NCI-H2171 treated with DMSO at 0.1 percent for 48 hours (cell line): ENCODE measurements around the gene SEMA3A.
A peak's percentile ranks its signal among the peaks of the same experiment; 100 is the strongest.
"Not testable (repeated sequence)": the region's sequence is repeated elsewhere in the genome, so short reads cannot be mapped to it uniquely, and the experiment has no call there.

Source experiments
- DNase-seq: peaks from one replicate; lab custom pipeline; 2025; lab: John Stamatoyannopoulos, UW

The SEMA3A gene

DNA sequence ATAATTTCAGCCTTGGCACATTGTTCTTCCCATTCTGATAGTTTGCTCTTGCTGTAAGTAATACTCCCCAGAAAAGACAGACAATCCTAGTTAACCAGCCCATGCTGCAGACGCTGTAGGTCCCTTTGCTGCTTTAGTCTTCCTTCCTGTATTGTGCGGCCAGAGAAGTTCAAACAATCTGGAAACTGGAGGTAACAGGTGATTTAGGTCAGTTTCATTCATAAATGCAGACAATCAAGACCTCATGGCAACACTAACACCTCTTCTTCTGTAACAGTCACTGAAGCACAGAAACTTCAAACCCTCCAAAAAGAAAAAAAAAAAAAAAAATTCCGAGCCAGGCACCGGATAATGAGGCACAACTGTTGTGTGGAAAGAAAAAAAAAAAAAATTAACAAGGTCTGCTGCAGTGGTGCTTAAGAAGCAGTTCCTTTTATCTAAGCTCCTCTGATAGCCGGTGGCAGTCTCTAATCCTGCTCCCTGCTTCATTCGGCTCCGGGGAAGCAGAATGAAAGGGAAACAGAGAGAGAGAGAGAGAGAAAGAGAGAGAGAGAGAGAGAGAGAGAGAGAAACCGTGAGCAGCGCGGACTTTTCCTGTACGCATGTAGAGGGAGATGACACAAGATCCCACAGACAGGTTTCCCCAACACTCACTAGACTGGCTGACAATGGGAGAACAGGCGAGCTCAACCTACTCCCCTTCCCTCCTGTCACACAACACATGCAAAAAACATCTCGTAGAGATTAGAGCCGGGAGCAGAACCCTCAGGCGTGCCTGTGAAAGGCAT lies at the start of gene SEMA3A:
Gene SEMA3A (minus strand): TSS at position 306 of the 788 bp plus-strand sequence. CDS start 203 bp downstream, at position 103.
- peak; percentile 92 for DNase-seq

DNA sequence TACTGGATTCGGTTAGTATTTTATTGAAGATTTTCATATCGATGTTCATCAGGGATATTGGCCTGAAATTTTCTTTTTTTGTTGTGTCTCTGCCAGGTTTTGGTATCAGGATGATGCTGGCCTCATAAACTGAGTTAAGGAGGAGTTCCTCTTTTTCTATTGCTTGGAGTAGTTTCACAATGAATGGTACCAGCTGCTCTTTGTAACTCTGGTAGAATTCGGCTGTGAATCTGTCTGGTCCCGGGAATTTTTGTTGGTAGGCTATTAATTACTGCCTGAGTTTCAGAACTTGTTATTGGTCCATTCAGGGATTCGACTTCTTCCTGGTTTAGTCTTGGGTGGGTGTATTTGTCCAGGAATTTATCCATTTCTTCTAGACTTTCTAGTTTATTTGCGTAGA lies 48.4 kb upstream of the SEMA3A start:
- not testable (repeated sequence) for DNase-seq

DNA sequence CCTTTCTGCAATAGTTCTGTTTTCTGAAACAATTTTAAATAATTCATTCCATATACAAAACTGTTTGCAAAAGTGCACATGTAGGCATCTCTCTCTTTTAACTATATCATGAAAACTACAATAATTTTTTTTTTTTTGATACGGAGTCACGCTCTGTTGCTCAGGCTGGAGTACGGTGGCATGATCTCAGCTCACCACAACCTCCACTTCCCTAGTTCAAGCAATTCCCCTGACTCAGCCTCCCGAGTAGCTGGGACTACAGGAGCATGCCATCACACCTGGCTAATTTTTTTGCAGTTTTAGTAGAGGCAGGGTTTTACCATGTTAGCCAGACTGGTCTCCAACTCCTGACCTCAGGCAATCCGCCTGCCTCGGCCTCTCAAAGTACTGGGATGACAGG lies 44.0 kb upstream of the SEMA3A start:
- no peak for DNase-seq

DNA sequence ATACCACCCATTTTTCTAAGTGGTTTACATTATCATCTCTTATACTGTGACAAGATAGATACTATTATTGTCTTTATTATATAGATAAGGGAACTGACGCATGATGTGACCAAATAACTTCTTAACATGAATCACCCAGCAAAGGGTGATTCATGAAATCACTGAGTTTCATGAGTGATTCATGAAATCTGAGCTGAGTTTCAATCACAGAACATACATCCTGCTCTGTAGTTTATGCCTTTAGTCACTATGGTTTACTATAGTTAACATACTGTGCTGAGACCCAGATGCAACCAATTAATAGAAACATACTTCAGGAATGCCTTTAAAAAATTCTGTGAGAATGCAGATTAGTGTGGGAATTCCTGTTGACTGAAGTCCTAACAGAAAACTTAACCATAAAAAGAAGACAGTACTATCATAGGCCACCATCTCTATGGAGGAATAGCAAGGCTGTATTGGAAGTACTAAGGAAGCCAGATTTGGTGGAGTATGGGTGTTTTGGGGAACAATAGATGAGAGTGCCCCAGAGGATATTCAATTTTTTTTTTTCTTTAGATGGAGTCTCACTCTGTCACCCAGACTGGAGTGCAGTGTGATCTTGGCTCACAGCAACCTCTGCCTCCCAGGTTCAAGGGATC lies 43.1 kb upstream of the SEMA3A start:
- DNase-seq: no peak

DNA sequence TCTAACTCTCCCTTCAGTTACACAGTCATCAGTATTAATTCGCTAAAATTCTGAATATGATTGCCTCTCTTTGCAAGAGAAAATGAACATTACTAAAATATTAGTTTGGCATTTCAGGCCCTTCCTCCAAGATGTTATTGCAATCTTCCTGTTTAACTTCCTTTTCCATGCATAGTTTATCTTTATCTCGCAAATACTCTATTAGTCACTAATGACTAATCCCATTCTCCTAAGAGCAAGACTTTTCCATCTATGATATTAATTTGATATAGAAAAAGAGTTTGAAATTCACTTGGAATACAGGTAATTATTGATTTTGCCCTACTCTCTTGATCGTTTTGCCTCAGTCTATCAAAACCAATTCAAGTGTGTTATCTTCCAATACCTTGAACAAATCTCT lies 41.8 kb upstream of the SEMA3A start:
- DNase-seq: no peak

DNA sequence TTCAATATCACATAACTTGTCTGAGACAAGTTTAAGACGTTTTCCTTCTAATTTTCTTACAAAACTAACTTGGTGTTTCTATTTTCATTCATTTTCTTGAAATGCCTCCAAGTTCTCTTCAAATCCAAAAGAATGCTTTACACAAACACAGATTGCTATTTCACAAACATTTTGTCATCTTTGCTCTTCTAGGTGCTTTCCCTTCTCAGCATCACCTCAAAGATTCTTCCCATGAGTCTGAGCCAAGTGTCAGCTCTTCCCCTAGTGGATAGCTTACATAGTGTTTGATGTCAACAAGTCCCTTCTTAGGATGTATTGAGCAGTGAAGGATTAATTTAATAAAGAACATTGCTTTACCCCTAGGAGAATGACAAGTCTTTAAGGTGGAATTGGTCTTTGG lies 38.1 kb upstream of the SEMA3A start:
- DNase-seq: no peak

DNA sequence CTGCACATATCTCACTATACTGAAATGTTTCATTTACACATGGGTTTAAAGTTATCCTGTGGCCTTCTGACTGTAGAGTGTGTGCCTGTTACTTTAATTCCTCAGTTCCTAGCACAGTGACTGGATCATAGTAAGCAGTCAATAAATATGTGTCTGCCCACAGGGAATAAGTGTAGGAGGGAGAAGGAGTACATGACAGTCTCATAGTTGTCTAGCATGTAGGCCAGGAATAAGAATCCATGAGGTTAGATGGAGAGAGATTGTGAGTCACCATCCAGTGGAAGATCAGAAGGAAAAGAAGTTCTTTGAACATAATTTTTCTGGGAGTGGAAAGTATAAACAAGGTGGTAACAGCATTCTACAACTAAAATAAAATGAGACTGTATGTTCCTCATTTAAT lies 36.6 kb upstream of the SEMA3A start:
- no peak for DNase-seq

DNA sequence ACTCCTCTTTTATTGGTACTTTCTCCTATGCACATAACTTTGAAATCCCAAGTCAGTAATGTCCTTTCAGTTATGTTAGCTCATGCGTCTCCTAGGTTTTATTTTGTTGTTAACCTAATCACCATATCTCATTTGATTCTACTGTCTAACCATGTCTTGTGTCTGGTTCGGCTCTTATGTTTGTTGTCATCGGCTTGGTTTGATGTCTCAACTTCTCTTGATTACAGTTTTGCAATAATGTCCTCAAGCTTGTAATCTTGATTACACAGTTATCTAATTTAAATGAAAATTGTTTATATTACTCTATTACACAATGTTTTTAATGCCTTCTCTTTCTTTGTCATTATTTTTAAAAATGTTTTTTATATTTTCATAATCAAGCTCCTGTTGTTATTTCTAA lies 35.9 kb upstream of the SEMA3A start:
- no peak for DNase-seq

DNA sequence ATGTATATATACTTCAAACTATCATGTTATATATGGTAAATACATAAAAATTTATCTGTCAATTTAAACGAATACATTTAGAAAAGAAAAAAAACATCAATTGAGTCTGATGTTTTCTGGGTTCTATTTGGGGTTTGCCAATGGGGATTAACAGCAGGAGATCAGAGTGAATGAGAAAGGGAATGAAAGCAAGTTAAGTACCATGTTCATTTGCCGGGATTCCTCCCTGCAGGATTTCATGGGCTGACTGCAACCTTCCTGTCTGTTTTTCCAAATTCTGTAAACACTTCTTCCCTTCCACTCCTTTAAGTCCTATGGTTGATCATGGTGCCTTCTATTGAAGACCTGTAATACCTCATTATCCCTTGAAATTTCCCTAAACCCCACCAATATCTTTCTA lies 33.9 kb upstream of the SEMA3A start:
- DNase-seq: no peak

DNA sequence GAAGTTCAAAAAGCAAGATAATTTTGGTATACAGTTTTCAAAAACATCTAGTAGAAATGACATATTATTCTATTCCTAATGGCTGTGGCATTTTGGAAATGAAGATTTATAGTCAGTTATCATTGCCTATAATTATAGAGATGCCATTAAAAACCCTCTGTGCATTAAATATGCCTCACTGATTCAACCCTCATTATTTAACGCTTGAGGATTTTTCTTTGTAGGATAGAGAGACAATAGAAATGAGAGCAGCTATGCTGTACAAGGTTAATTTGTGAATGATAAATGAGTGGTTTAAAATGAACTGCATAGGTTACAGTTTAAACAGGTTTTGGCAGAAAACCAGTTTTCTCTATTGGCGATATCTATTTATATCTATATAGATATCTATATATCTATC lies 32.2 kb upstream of the SEMA3A start:
- DNase-seq: no peak

DNA sequence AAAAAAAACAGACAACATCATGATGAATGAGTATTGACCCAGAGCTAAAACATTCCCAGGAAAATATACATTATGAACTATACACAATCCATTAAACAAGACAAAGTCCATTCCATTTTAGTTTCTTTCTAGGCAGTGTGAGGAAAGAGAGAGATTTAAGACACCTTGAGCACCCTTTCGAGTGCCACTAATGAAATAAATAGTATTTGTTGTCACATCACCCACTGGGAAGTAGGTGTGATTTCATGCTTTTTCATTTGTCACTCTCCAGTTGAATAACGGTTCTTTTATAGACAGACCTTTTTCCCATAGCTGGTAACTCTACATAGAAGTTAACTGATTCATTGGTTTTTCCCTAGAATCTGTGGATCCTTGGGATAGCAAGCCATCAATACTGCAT lies 29.9 kb upstream of the SEMA3A start:
- no peak for DNase-seq

DNA sequence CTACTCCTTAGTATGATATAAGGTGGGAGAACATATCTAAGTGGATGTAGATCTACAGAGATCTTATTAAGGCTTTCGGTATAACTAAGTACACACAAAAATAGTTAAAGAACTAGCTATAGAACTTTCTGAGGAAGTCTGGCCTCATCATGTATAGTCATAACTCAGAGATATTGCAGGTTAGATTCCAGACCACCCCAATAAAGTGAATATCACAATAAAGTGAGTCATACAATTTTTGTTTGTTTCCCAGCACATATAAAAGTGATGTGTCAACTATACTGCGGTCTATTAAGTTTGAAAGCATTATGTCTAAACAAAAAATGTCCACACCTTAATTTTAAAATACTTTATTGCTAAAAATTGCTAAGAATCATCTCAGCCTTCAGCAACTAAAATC lies 24.7 kb upstream of the SEMA3A start:
- no peak for DNase-seq

DNA sequence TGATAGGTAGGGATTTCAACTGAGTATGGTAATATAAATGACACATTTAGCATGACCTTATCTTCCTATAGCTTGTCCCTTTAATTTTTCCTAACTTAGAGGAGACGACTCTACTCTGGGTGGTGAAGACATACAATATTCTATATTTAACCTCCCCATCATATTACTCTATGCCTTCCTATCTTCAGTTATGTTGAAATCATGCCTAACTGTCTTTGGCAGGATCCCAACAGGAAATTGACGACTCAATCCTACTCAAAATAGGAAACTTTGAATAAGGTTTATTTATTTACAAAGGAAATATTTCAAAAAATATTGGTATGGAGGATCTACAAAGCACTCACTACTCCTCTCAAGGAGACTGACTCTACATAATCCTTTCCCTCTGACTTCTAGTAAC lies 24.1 kb upstream of the SEMA3A start:
- DNase-seq: no peak

DNA sequence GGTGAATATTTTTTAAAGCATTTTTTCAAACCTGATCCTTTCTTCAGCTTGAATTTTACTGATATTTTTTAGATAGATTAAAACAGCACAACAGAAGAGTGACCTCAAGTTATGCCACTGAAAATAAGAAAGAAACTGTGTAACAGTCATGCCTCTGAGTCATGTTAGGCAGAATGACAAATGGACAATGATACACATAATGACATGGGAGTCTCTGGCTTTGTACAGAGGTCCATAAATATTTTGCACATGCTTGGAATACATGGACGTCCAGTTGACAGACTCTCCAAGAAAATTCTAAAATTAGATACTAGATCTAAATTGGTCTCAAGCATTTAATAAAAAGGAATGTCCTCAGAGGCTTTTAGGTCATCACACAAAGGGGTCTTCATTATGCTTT lies 21.9 kb upstream of the SEMA3A start:
- DNase-seq: no peak

DNA sequence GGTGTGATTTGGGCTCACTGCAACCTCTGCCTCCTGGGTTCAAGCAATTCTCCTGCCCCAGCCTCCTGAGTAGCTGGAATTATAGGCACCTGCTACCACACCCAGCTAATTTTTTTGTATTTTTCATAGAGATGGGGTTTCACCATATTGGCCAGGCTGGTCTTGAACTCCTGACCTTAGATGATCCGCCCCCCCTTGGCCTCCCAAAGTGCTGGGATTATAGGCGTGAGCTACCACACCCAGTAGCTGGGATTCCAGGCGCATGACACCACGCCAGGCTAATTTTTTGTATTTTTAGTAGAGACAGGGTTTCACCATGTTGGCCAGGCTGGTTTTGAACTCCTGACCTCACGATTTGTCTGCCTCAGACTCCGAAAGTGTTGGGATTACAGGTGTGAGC lies 20.2 kb upstream of the SEMA3A start:
- not testable (repeated sequence) for DNase-seq

DNA sequence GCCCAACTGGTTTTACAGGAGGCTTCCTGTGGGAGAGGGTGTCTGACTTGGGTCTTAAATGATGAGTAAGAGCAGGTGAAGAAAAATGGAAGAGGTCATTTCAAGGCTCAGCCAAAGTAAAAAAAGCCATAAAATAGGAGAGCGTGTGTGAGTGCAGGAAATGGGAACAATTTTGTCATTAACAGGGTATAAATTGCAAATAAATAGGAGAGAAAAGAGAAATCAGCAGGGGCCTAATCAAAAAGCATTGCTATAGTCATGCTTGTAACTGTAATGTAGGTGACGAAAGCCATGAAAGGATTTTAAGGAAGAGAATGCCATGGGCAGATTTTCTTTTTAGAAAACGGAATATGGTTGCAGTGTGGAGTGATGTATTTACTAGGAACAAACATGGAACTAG lies 15.7 kb upstream of the SEMA3A start:
- DNase-seq: no peak

DNA sequence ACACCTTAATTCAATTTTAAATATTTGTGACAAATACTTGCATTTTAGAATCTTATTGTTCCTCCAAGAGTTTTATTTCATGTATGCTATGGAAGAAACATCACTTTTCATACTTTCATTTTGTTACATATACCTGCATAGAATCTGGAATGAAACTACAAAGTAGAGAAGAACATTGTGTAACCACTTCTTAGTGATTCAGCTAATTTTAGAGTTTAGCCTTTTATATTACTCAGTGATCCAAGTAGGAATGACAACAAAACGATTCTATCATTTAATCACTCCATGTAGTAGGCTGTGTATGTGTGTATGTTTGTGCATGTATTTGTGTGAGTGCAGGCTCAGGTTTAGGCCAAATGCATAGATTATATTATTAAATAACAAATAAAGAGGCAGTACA lies 14.4 kb upstream of the SEMA3A start:
- DNase-seq: no peak

DNA sequence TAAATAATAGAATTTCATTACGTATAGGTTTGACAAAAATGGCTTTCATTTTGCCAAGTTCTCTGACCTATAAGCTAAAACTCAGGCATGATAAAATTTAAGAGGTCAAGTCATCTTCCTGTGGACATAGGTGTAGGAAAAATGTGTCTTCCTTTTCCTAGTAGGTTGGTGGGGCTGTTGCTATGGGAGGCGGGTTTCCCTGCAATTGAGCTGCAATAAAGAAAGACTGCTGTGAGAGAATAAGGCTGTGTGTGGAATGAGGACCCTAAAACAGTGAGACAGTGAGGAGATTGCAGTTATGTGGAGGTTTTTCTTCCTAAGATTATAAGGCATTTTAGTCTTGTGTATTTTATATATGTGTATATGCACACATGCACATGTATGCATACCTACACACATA lies 13.0 kb upstream of the SEMA3A start:
- no peak for DNase-seq

DNA sequence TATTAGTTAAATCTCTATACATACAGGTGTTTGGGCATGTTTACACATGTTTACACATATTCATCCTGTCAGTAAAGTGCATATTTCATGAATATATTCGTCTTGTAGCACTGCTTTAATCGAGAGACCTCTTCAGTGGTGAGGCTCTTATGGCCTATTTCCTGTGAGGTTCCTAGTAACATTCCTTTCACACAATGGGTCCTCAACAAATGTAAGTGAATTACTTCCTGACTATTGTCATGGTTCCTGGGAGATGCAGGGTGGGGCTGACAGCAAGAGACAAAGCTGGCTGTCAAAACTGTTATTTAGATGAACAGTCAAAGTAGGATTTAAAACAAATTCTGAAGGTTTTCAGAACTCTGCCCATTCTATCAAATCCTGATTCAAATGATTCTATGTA lies 12.4 kb upstream of the SEMA3A start:
- no peak for DNase-seq

DNA sequence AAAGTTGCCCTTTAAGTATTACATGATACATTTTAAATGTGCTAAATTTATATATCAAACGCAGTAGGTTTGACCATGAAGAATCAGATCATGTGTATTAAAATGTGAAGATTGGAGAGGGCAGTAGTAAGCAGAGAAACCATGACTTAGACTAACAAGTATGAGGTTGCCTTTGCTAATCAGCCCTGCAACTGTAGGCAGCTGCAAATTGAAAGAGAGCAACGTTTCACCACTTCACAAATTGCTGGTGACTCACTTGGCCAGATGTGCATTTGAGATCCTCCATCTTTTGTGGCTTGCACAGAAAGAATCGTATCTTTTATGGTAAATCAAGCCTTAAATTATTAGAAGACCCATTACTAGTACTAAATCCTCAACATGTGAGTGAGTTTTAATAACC lies 10.1 kb upstream of the SEMA3A start:
- no peak for DNase-seq

DNA sequence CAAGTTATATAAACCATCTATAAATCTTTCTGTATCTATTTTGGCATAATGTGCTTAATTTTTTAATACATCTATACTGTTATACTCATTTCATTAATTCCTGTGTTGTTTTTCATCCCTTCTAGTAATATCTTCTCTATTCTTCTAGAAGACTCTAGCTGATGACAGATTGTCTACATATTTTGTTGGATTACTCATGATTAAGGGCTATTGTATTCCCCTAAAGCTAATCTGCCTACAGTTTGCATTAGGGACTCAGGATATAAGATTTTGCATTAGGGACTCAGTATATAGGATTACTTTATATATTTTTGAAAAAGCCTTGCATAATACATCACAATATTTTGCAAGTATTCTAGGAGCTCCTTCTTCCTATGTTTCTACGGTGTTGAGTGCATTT lies 8.3 kb upstream of the SEMA3A start:
- DNase-seq: no peak

DNA sequence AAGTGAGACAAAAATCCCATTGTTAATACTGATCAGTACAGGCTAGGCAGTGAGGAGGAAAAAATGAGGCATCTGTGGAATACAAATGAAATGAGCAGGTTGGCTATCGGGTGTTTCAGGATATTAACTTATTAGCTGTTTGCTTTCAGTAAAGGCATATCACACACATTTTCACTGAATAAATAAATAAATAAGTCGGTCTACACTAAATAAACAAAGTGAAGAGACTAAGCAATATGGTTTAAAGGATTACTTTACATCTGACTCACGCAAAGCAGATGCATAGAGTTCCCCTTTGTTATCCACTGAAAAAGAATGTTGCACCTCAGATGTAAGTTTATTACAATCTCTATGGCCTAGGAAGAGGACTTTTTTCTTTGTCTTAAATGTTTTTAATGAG lies 6.3 kb upstream of the SEMA3A start:
- peak; percentile 86 for DNase-seq

DNA sequence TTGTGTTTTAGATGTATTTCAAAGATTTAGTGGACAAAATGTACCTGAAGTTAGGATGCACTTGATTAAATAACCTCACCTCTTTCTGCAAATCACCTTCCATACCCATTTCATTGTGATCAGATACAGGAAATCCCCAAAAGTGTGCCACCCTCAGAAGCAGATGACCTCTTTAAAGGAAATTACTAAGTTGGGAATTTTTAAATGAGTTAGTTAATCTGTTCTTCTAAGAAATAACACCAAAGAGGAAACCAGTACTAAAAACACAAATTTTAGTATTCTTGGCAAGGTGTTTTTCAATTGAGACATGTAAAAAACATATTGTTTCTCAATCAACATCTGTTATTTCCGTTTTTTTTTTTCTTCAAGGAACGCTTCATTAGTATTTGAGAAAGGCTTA lies 4.6 kb upstream of the SEMA3A start:
- DNase-seq: no peak

DNA sequence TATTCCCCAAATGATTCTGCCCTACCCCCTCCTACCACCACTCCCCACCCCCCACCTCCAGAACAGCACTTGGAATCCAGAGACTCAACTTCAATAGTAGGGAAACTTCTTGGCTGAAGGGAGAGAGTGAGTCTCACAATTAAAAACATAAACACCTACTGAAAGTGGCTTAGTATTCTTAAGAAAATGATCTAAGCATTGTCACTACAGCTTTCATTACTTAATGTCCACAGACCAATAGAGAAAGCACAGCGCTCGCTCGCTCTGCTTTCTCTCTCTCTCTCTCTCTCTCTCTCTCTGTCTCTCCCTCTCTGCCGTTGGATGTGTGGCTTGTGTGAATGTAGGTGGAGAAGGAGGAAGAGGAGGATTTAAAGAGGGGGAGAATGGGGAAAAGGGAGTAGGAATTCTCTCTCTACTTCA lies 1.5 kb upstream of the SEMA3A start:
- DNase-seq: no peak
